Thymus (tissue), 11 donors: ENCODE results near the gene TMEM225B. TPM values are rescaled to one million over a fixed set of nuclear protein-coding genes. Genes with fewer than 3 reads are reported as not detected.
"Not testable (repeated sequence)": the region's sequence is repeated elsewhere in the genome, so short reads cannot be mapped to it uniquely, and the experiment has no call there.

Experiments used
- DNase-seq, 9 donors: peaks; one replicate each; pipeline ENCODE4 v3.0.0-alpha.2; 2013; ENCODE audit warnings: low spot score in 9 of 9, low read depth in 6 of 9, missing footprints in 1 of 9
- H3K27ac ChIP-seq, 2 donors: one replicate each; pipeline ENCODE4 v1.5.1; 2013; ENCODE audit warnings: control low read depth in 1 of 2, low read depth in 1 of 2, low read length in 1 of 2, mild to moderate bottlenecking in 1 of 2, moderate library complexity in 1 of 2
- H3K27me3 ChIP-seq, 2 donors: one replicate each; pipeline ENCODE4 v1.5.1; 2013; ENCODE audit warnings: low read length in 1 of 2; ENCODE audit not compliant: control insufficient read depth in 2 of 2, insufficient read depth in 1 of 2
- H3K36me3 ChIP-seq, 2 donors: one replicate each; pipeline ENCODE4 v1.5.1; 2013; ENCODE audit warnings: low read length in 1 of 2, mild to moderate bottlenecking in 1 of 2, moderate library complexity in 1 of 2; ENCODE audit not compliant: control insufficient read depth in 2 of 2, insufficient read depth in 2 of 2
- H3K4me1 ChIP-seq, 2 donors: one replicate each; pipeline ENCODE4 v1.5.1; 2013; ENCODE audit warnings: low read length in 2 of 2; ENCODE audit not compliant: control insufficient read depth in 2 of 2, insufficient read depth in 2 of 2
- H3K4me3 ChIP-seq, 2 donors: one replicate each; pipeline ENCODE4 v1.5.1; 2013; ENCODE audit warnings: low read length in 2 of 2, control low read depth in 1 of 2, mild to moderate bottlenecking in 1 of 2
- H3K9me3 ChIP-seq, 2 donors: one replicate each; pipeline ENCODE4 v1.5.1; 2013; ENCODE audit warnings: low read length in 1 of 2, mild to moderate bottlenecking in 1 of 2; ENCODE audit not compliant: control insufficient read depth in 2 of 2, insufficient read depth in 1 of 2
- WGBS: extraction: QIAGEN DNeasy Blood & Tissue Kit; methylation state at CpG from one replicate; pipeline ENCODE4 v1.1.7; 2013; 5-methylcytosine and 5-hydroxymethylcytosine counted together
- polyA plus RNA-seq: library from polyadenylated mRNA; stranded (reverse); fragments of 200-250 nt; gene quantifications from one replicate; pipeline ENCODE4 v1.2.3, GENCODE V29; 2013
- total RNA-seq: library from RNA; stranded (reverse); fragments of 120-200 nt; gene quantifications from one replicate; pipeline ENCODE4 v1.2.4, GENCODE V29; 2013
- donor health status: healthy.

TMEM225B gene
- total and polyA plus RNA-seq, 2 donors, result 1.5 to 2.8 TPM

GRCh38 chr7:99642027-99642426 is 44.0 kb downstream of the TMEM225B start:
- DNase-seq, result no peak
- WGBS, result 95% methylated on average over 1 of the region's 1 CpG
- Histone ChIP-seq H3K27me3 (no peaks in the 10 kb centered on the region), H3K4me1 (no peaks in the 10 kb centered on the region), H3K4me3 (no peak overlapping the region), H3K9me3 (no peaks in the 10 kb centered on the region), H3K27ac (no peak overlapping the region), H3K36me3 (peaks cover 0 to 5% of the 10 kb centered on the region in 2 donors)

- no peak for DNase-seq
- H3K4me3 ChIP-seq, result no peak overlapping the region
- H3K36me3 ChIP-seq, result peaks cover 0 to under 1% of the 10 kb centered on the region in 2 donors
- H3K4me1 ChIP-seq, result no peaks in the 10 kb centered on the region
- H3K27me3 ChIP-seq, result no peaks in the 10 kb centered on the region
- H3K27ac ChIP-seq, result no peak overlapping the region
- 94% methylated on average over 2 of the region's 2 CpGs for WGBS
- H3K9me3 ChIP-seq, result no peaks in the 10 kb centered on the region
Observed at GRCh38 chr7:99643464-99643863, 45.4 kb downstream of the TMEM225B start.

- H3K4me1 ChIP-seq, result no peaks in the 10 kb centered on the region
- no peaks in the 10 kb centered on the region for H3K36me3 ChIP-seq
- H3K27me3 ChIP-seq, result no peaks in the 10 kb centered on the region
- no peak overlapping the region for H3K27ac ChIP-seq
- no peaks in the 10 kb centered on the region for H3K9me3 ChIP-seq
- H3K4me3 ChIP-seq, result no peak overlapping the region
- over 99% methylated on average over 3 of the region's 3 CpGs for WGBS
- no peak for DNase-seq
Observed at GRCh38 chr7:99644431-99644830, 46.4 kb downstream of the TMEM225B start.

- no peak overlapping the region for H3K4me3 ChIP-seq
- H3K9me3 ChIP-seq, result no peaks in the 10 kb centered on the region
- whole genome bisulfite sequencing, result 94% methylated on average over 1 of the region's 1 CpG
- no peaks in the 10 kb centered on the region for H3K4me1 ChIP-seq
- no peaks in the 10 kb centered on the region for H3K27me3 ChIP-seq
- DNase-seq, result no peak
- no peak overlapping the region for H3K27ac ChIP-seq
- no peaks in the 10 kb centered on the region for H3K36me3 ChIP-seq
Observed at GRCh38 chr7:99645590-99645989, 47.5 kb downstream of the TMEM225B start.

GRCh38 chr7:99648843-99649242 is 50.8 kb downstream of the TMEM225B start:
- Histone ChIP-seq H3K36me3 (no peaks in the 10 kb centered on the region), H3K9me3 (peaks cover 0 to 3% of the 10 kb centered on the region in 2 donors), H3K4me3 (no peak overlapping the region), H3K27ac (no peak overlapping the region), H3K4me1 (no peaks in the 10 kb centered on the region), H3K27me3 (no peaks in the 10 kb centered on the region)
- WGBS, result 97% methylated on average over 2 of the region's 2 CpGs
- no peak for DNase-seq

- no peak overlapping the region for H3K4me3 ChIP-seq
- no peaks in the 10 kb centered on the region for H3K36me3 ChIP-seq
- H3K27me3 ChIP-seq, result no peaks in the 10 kb centered on the region
- WGBS, result 97% methylated on average over 2 of the region's 2 CpGs
- H3K27ac ChIP-seq, result no peak overlapping the region
- H3K9me3 ChIP-seq, result peaks cover 0 to 3% of the 10 kb centered on the region in 2 donors
- no peak for DNase-seq
- H3K4me1 ChIP-seq, result no peaks in the 10 kb centered on the region
Observed at GRCh38 chr7:99651290-99651689, 53.2 kb downstream of the TMEM225B start.

GRCh38 chr7:99652671-99653070 is 54.6 kb downstream of the TMEM225B start:
- H3K4me1 ChIP-seq, result no peaks in the 10 kb centered on the region
- no peak for DNase-seq
- WGBS, result 96% methylated on average over 2 of the region's 2 CpGs

GRCh38 chr7:99653269-99653668 is 55.2 kb downstream of the TMEM225B start:
- not testable (repeated sequence) for DNase-seq, H3K4me3 ChIP-seq, H3K4me1 ChIP-seq, H3K27ac ChIP-seq, H3K27me3 ChIP-seq, H3K9me3 ChIP-seq, H3K36me3 ChIP-seq
- WGBS, result 96% methylated on average over 4 of the region's 4 CpGs

More at GRCh38 chr7:99652671-99653070, 54.6 kb downstream of the TMEM225B start:
- no peaks in the 10 kb centered on the region for H3K27me3 ChIP-seq
- H3K4me3 ChIP-seq, result no peak overlapping the region
- no peaks in the 10 kb centered on the region for H3K36me3 ChIP-seq
- H3K9me3 ChIP-seq, result peaks cover 0 to 3% of the 10 kb centered on the region in 2 donors
- no peak overlapping the region for H3K27ac ChIP-seq

GRCh38 chr7:99653754-99654153 is 55.7 kb downstream of the TMEM225B start:
- WGBS, result 99% methylated on average over 3 of the region's 3 CpGs
- Histone ChIP-seq H3K9me3 (peaks cover 0 to 3% of the 10 kb centered on the region in 2 donors), H3K4me3 (no peak overlapping the region), H3K4me1 (no peaks in the 10 kb centered on the region), H3K27me3 (no peaks in the 10 kb centered on the region), H3K27ac (no peak overlapping the region), H3K36me3 (no peaks in the 10 kb centered on the region)
- DNase-seq, result no peak

- H3K4me3 ChIP-seq, H3K36me3 ChIP-seq, H3K27ac ChIP-seq, H3K4me1 ChIP-seq, H3K9me3 ChIP-seq, DNase-seq, H3K27me3 ChIP-seq: not testable (repeated sequence)
- 67% methylated on average over 2 of the region's 3 CpGs for WGBS
Observed at GRCh38 chr7:99654626-99655025, 56.6 kb downstream of the TMEM225B start.
